Endodermal cell (in vitro differentiated cells): ENCODE results near the gene PLXNA2. TPM values are rescaled to one million over a fixed set of nuclear protein-coding genes. Genes with fewer than 3 reads are reported as not detected.

Source experiments
- DNase-seq: peaks from one replicate; pipeline ENCODE4 v3.0.0-alpha.2; 2017
- H3K27ac ChIP-seq: 2 replicates; pipeline ENCODE4 v1.5.1; 2013; ENCODE audit warnings: mild to moderate bottlenecking, low read depth, low read length, moderate library complexity
- H3K27me3 ChIP-seq: 2 replicates; pipeline ENCODE4 v1.6.1; 2013; ENCODE audit warnings: mild to moderate bottlenecking, low read length, moderate library complexity; ENCODE audit not compliant: insufficient read depth, control insufficient read depth, poor library complexity, severe bottlenecking
- H3K36me3 ChIP-seq: 2 replicates; pipeline ENCODE4 v1.7.0; 2013; ENCODE audit warnings: mild to moderate bottlenecking, low read length, moderate library complexity; ENCODE audit not compliant: control insufficient read depth, insufficient read depth
- H3K4me1 ChIP-seq: one replicate; pipeline ENCODE4 v1.7.0; 2013; ENCODE audit warnings: low read length; ENCODE audit not compliant: control insufficient read depth, insufficient read depth
- H3K4me3 ChIP-seq: 2 replicates; pipeline ENCODE4 v1.5.1; 2013; ENCODE audit warnings: mild to moderate bottlenecking, low read length, moderate library complexity
- H3K9ac ChIP-seq: 2 replicates; pipeline ENCODE4 v1.6.1; 2013; ENCODE audit warnings: mild to moderate bottlenecking, low read length, moderate library complexity; ENCODE audit not compliant: poor library complexity, severe bottlenecking; ENCODE audit errors: extremely low read depth
- H3K9me3 ChIP-seq: 2 replicates; pipeline ENCODE4 v1.6.1; 2013; ENCODE audit warnings: mild to moderate bottlenecking, low read length, moderate library complexity; ENCODE audit not compliant: control insufficient read depth
- H3K27ac Mint-ChIP-seq: 2 replicates; pipeline ENCODE4 v1.8.0; 2020; ENCODE audit warnings: mixed read lengths
- H3K27me3 Mint-ChIP-seq: 2 replicates; pipeline ENCODE4 v1.8.0; 2021; ENCODE audit warnings: mild to moderate bottlenecking, mixed read lengths; ENCODE audit not compliant: insufficient read depth
- H3K36me3 Mint-ChIP-seq: 2 replicates; pipeline ENCODE4 v1.8.0; 2020; ENCODE audit warnings: low read depth, mixed read lengths
- H3K4me1 Mint-ChIP-seq: 2 replicates; pipeline ENCODE4 v1.8.0; 2020; ENCODE audit warnings: mixed read lengths
- H3K4me3 Mint-ChIP-seq: 2 replicates; pipeline ENCODE4 v1.8.0; 2020; ENCODE audit warnings: mild to moderate bottlenecking, moderate library complexity, mixed read lengths
- H3K9me3 Mint-ChIP-seq: 2 replicates; pipeline ENCODE4 v1.8.0; 2020; ENCODE audit warnings: mild to moderate bottlenecking, mixed read lengths
- CTCF ChIP-seq: fragments of 200-600 bp; sonication (generic); conservative IDR thresholded peaks from 2 replicates; pipeline ENCODE4 v1.5.0; 2021; ENCODE audit warnings: antibody characterized with exemption, mild to moderate bottlenecking
- WGBS, 2 experiments: methylation state at CpG; one replicate each; pipeline versions ENCODE4 v1.1.5 to v1.1.7; 2013; ENCODE audit warnings: missing lambda C conversion rate in 2 of 2, mixed read lengths in 1 of 2; ENCODE audit not compliant: insufficient coverage in 1 of 2, insufficient read length in 1 of 2; 5-methylcytosine and 5-hydroxymethylcytosine counted together
- total RNA-seq, 2 donors: library from RNA; stranded (reverse); fragmentation: NEBNext Ultra II Directional in 1 of 2; extraction: Animal tissue kit (Norgen Biotek cat#: 25700) in 1 of 2; gene quantifications; 2 replicates in 1 of 2; 3 replicates in 1 of 2; pipeline ENCODE4 v1.2.1, GENCODE V29; 2021

Gene PLXNA2
- total RNA-seq, 2 donors from 2014 or later, result 61.2 to 86.1 TPM

- H3K27ac ChIP-seq, result no peak overlapping the region
- no peaks in the 10 kb centered on the region for H3K36me3 ChIP-seq
- TF ChIP-seq CTCF, result no peak
- peaks cover 35% of the 10 kb centered on the region for H3K27me3 ChIP-seq
- no peak for DNase-seq
- H3K4me1 ChIP-seq, result peaks cover 27% of the 10 kb centered on the region
- H3K4me3 ChIP-seq, result no peak overlapping the region
- no peak overlapping the region for H3K27ac Mint-ChIP-seq
- no peak overlapping the region for H3K4me3 Mint-ChIP-seq
- peaks cover 46% of the 10 kb centered on the region for H3K4me1 Mint-ChIP-seq
- 95 to 100% methylated on average over 4 of the region's 4 CpGs for WGBS, 2 experiments
- no peaks in the 10 kb centered on the region for H3K9me3 Mint-ChIP-seq
- peaks cover 53% of the 10 kb centered on the region for H3K27me3 Mint-ChIP-seq
- no peak overlapping the region for H3K9ac ChIP-seq
- H3K9me3 ChIP-seq, result peaks cover 1% of the 10 kb centered on the region
- H3K36me3 Mint-ChIP-seq, result no peaks in the 10 kb centered on the region
Observed at GRCh38 chr1:208288495-208288894, 44.3 kb upstream of the PLXNA2 start.

- Mint-ChIP-seq H3K9me3 (peaks cover 2% of the 10 kb centered on the region), H3K27me3 (peaks cover 23% of the 10 kb centered on the region), H3K36me3 (no peaks in the 10 kb centered on the region), H3K4me1 (peaks cover 64% of the 10 kb centered on the region), H3K27ac (no peak overlapping the region), H3K4me3 (no peak overlapping the region)
- Histone ChIP-seq H3K9ac (no peak overlapping the region), H3K4me1 (peaks cover 23% of the 10 kb centered on the region), H3K4me3 (no peak overlapping the region), H3K36me3 (no peaks in the 10 kb centered on the region), H3K9me3 (peaks cover 5% of the 10 kb centered on the region), H3K27ac (no peak overlapping the region), H3K27me3 (peaks cover 2% of the 10 kb centered on the region)
- TF ChIP-seq CTCF, result no peak
- WGBS, 2 experiments, result 38 to 46% methylated on average over 8 of the region's 8 CpGs
- peak; percentile 77 for DNase-seq
Observed at GRCh38 chr1:208280681-208281450, 36.7 kb upstream of the PLXNA2 start.

GRCh38 chr1:208279826-208280588 lies 35.8 kb upstream of the PLXNA2 start:
- no peaks in the 10 kb centered on the region for H3K36me3 Mint-ChIP-seq
- Histone ChIP-seq H3K36me3 (no peaks in the 10 kb centered on the region), H3K4me1 (peaks cover 23% of the 10 kb centered on the region), H3K27me3 (no peaks in the 10 kb centered on the region), H3K9me3 (peaks cover 5% of the 10 kb centered on the region), H3K4me3 (no peak overlapping the region), H3K27ac (no peak overlapping the region), H3K9ac (no peak overlapping the region)
- no peak overlapping the region for H3K4me3 Mint-ChIP-seq
- 89 to 93% methylated on average over 6 to 11 of the region's 11 CpGs for WGBS, 2 experiments
- H3K9me3 Mint-ChIP-seq, result peaks cover 2% of the 10 kb centered on the region
- DNase-seq, result peak; percentile 49
- no peak for TF ChIP-seq CTCF
- H3K27me3 Mint-ChIP-seq, result peaks cover 14% of the 10 kb centered on the region
- H3K27ac Mint-ChIP-seq, result no peak overlapping the region
- H3K4me1 Mint-ChIP-seq, result peaks cover 60% of the 10 kb centered on the region
